Measurements from ENCODE around the gene RELA.
A peak's percentile ranks its signal among the peaks of the same experiment; 100 is the strongest.

The RELA gene

GRCh38 chr11:65613091-65613928 lies 49.4 kb downstream of the RELA start:
- no peak for DNase-seq (ENCODE audit: low spot score)

- no peak for DNase-seq (ENCODE audit: low spot score)
Measured at GRCh38 chr11:65612691-65613090, 50.0 kb downstream of the RELA start.

GRCh38 chr11:65611758-65612603 lies 50.7 kb downstream of the RELA start:
- no peak for DNase-seq (ENCODE audit: low spot score)

GRCh38 chr11:65611028-65611757 lies 51.5 kb downstream of the RELA start:
- peak; percentile 92 for DNase-seq (ENCODE audit: low spot score)

GRCh38 chr11:65610404-65610803 lies 52.3 kb downstream of the RELA start:
- DNase-seq (ENCODE audit: low spot score), result no peak

- DNase-seq (ENCODE audit: low spot score), result no peak
Measured at GRCh38 chr11:65609665-65610064, 53.1 kb downstream of the RELA start.

- DNase-seq (ENCODE audit: low spot score), result no peak
Measured at GRCh38 chr11:65609229-65609628, 53.5 kb downstream of the RELA start.

- no peak for DNase-seq (ENCODE audit: low spot score)
Measured at GRCh38 chr11:65607614-65608426, 54.9 kb downstream of the RELA start.

GRCh38 chr11:65606876-65607613 lies 55.7 kb downstream of the RELA start:
- peak; percentile 97 for DNase-seq (ENCODE audit: low spot score)

- DNase-seq (ENCODE audit: low spot score), result no peak
Measured at GRCh38 chr11:65604258-65604657, 58.5 kb downstream of the RELA start.
